IPS-20b (cell line): ENCODE data around the gene HERC5.
"Not testable (repeated sequence)": the region's sequence is repeated elsewhere in the genome, so short reads cannot be mapped to it uniquely, and the experiment has no call there.

Source experiments
- H3K27ac ChIP-seq: one replicate; pipeline ENCODE4 v1.5.1; 2013; ENCODE audit warnings: low read length
- H3K27me3 ChIP-seq: 2 replicates; pipeline ENCODE4 v1.6.1; 2013; ENCODE audit warnings: mild to moderate bottlenecking, low read length, inconsistent platforms; ENCODE audit not compliant: insufficient read depth
- H3K36me3 ChIP-seq: 2 replicates; pipeline ENCODE4 v1.6.1; 2013; ENCODE audit warnings: low read depth, mild to moderate bottlenecking, inconsistent platforms, low read length, moderate library complexity; ENCODE audit not compliant: insufficient read depth
- H3K4me1 ChIP-seq: 2 replicates; pipeline ENCODE4 v1.6.1; 2013; ENCODE audit warnings: mild to moderate bottlenecking, control low read depth, inconsistent platforms, low read length, moderate library complexity; ENCODE audit not compliant: insufficient read depth
- H3K4me3 ChIP-seq: 2 replicates; pipeline ENCODE4 v1.5.1; 2013; ENCODE audit warnings: mild to moderate bottlenecking, low read length, inconsistent platforms
- H3K9ac ChIP-seq: 2 replicates; pipeline ENCODE4 v1.6.1; 2013; ENCODE audit warnings: low read depth, mild to moderate bottlenecking, inconsistent platforms, low read length, moderate library complexity
- H3K9me3 ChIP-seq: 2 replicates; pipeline ENCODE4 v1.6.1; 2013; ENCODE audit warnings: mild to moderate bottlenecking, low read depth, low read length, inconsistent platforms; ENCODE audit not compliant: insufficient read depth

Gene HERC5

GRCh38 chr4:88435987-88436693, 20.8 kb upstream of the HERC5 start:
- H3K27ac ChIP-seq, result no peak overlapping the region
- H3K4me3 ChIP-seq, result no peak overlapping the region
- H3K9ac ChIP-seq, result no peak overlapping the region
- H3K36me3 ChIP-seq, result no peaks in the 10 kb centered on the region
- H3K4me1 ChIP-seq, result peaks cover 6% of the 10 kb centered on the region; the same call in 1 of the 2 replicates
- no peaks in the 10 kb centered on the region for H3K27me3 ChIP-seq
- H3K9me3 ChIP-seq, result peaks cover 6% of the 10 kb centered on the region; the same call in 1 of the 2 replicates

DNA sequence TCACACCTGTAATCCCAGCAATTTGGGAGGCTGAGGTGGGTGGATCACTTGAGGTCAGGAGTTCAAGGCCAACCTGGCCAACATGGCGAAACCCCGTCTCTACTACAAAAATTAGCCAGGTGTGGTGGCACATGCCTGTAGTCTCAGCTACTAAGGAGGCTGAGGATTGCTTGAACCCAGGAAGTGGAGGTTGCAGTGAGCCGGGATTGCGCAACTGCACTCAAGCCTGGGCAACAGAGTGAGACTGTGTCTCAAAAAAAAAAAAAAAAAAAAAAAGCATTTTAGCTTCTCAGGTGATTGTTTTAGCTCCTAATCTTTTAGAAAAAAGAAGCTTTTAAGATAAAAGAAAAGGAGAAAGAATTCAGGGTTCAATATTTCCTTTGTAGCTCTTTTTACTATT, 19.0 kb upstream of the HERC5 start:
- H3K9ac ChIP-seq, H3K4me3 ChIP-seq, H3K36me3 ChIP-seq, H3K4me1 ChIP-seq, H3K27me3 ChIP-seq, H3K27ac ChIP-seq: not testable (repeated sequence)
- peaks cover 11% of the 10 kb centered on the region; the same call in 1 of the 2 replicates for H3K9me3 ChIP-seq

DNA sequence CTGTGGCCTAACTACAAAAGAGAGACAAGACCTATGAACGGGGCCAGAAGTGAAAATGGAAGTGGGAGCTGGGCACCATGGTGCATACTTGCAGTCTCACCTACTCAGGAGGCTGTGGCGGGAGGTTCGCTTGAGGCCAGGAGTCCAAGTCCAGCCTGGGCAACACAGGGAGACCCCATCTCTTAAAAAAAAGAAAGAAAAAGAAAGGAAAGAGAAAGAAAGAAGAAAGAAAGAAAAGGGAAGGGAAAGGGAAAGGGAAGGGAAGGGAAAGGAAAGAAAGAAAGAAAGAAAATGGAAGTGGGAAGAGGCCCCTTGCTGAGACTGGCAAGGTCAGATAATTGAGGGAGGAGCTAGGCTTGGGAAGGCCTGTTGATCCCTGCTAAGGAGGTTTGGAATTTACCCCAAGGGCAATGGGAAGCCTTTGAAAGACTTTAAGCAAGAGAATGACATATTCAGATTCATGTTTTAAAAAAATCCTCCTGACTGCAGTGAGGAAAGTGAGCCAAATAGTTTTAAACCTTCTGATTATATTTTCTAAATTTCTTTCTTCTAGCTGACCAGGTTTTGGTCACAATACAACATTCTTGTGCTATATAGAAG, 17.7 kb upstream of the HERC5 start:
- Histone ChIP-seq H3K36me3 (0 out of 2 replicates have a peak, but pooled peaks cover 7% of the 10 kb centered on the region), H3K9ac (no peak overlapping the region), H3K9me3 (peaks cover 5% of the 10 kb centered on the region; the same call in 1 of the 2 replicates), H3K4me3 (no peak overlapping the region), H3K27ac (no peak overlapping the region), H3K4me1 (peaks cover 13% of the 10 kb centered on the region), H3K27me3 (no peaks in the 10 kb centered on the region)

DNA sequence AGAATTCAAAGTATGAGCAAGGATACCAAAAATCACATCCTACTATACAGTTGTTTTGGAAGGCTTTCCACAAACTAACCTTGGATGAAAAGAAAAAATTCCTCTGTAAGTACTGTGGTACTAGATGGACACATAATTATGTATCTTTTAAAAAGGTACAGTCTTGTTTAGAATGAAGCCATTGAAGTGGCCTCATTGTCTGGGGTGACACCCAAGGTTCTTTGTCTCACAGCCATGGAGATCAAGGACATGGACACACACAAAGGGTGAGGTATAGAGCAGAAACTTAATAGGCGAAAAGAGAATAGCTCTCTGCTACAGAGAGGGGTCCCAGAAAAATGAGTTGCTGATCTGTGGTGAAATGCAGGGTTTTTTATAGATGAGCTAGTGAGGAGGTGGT, 16.8 kb upstream of the HERC5 start:
- H3K4me3 ChIP-seq, result no peak overlapping the region
- H3K36me3 ChIP-seq, result 0 out of 2 replicates have a peak, but pooled peaks cover 7% of the 10 kb centered on the region
- peaks cover 13% of the 10 kb centered on the region for H3K4me1 ChIP-seq
- no peaks in the 10 kb centered on the region for H3K27me3 ChIP-seq
- no peak overlapping the region for H3K9ac ChIP-seq
- H3K9me3 ChIP-seq, result peaks cover 5% of the 10 kb centered on the region; the same call in 1 of the 2 replicates
- H3K27ac ChIP-seq, result no peak overlapping the region

DNA sequence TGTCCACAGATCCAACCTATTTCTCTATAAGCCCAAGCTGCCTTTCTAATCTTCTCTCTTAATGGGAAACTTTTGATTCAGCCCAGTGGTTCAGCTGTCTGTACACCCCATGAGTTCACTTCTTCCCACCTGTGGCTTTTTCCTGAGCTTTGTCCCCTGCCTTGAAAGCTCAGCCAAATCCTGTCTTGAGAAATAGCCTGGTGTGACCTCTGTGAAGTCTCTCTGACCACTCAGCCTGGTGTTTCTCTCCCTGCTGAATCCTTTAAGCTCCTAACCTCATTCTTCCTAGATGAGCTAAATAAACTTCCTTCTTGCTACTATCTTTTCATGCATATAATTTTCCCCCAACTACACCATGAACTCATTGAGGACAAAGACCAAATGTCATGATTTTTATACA, 15.2 kb upstream of the HERC5 start:
- Histone ChIP-seq H3K4me1 (peaks cover 13% of the 10 kb centered on the region), H3K9ac (no peak overlapping the region), H3K36me3 (0 out of 2 replicates have a peak, but pooled peaks cover 7% of the 10 kb centered on the region), H3K27me3 (no peaks in the 10 kb centered on the region), H3K27ac (no peak overlapping the region), H3K9me3 (peaks cover 5% of the 10 kb centered on the region; the same call in 1 of the 2 replicates), H3K4me3 (no peak overlapping the region)

DNA sequence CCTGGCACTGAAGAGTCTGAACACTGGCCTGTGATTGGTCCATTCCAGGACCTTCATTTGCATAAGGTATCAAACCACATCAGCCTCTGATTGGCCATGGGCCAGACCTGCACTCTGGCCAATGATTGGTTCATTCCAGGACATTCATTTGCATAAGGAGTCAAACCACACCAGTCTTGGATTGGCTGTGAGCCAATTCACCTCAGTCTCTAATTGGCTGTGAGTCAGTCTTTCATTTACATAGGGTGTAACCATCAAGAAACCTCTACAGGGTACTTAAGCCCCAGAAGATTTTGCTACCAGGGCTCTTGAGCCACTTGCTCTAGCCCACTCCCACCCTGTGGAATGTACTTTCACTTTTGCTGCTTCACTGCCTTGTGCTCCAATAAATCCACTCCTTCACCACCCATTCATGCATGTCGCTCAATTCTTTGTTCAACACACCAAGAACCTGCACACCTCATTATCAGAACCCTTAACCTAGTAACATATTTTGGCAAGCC, 14.2 kb upstream of the HERC5 start:
- H3K9ac ChIP-seq, result no peak overlapping the region
- H3K4me3 ChIP-seq, result no peak overlapping the region
- no peaks in the 10 kb centered on the region for H3K27me3 ChIP-seq
- no peak overlapping the region for H3K27ac ChIP-seq
- H3K36me3 ChIP-seq, result 0 out of 2 replicates have a peak, but pooled peaks cover 7% of the 10 kb centered on the region
- peaks cover 5% of the 10 kb centered on the region; the same call in 1 of the 2 replicates for H3K9me3 ChIP-seq
- peaks cover 13% of the 10 kb centered on the region for H3K4me1 ChIP-seq

DNA sequence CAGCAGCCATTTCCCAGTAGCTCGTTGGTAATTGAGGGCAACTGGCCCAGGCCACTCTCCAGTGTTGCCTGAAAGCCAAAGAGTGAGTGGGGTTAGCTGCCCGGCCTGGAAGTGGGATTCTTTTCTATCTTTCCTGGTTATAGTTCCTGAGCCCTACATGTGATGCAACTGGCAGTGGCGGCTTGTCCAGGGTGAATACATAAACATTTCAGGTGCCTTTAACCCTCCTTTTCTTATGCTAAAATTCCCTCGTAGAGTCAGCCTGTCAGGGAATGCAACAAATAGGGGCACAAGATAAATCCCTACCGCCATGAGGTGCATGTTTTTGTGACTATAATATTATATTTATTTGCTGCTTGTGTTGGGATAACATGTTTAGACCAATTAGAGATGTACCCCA, 13.4 kb upstream of the HERC5 start:
- Histone ChIP-seq H3K4me3 (no peak overlapping the region), H3K36me3 (0 out of 2 replicates have a peak, but pooled peaks cover 7% of the 10 kb centered on the region), H3K4me1 (peaks cover 13% of the 10 kb centered on the region), H3K27ac (no peak overlapping the region), H3K9me3 (peaks cover 5% of the 10 kb centered on the region; the same call in 1 of the 2 replicates), H3K27me3 (no peaks in the 10 kb centered on the region), H3K9ac (no peak overlapping the region)

- Histone ChIP-seq H3K27me3 (no peaks in the 10 kb centered on the region), H3K9ac (no peak overlapping the region), H3K4me3 (no peak overlapping the region), H3K9me3 (peaks cover 5% of the 10 kb centered on the region; the same call in 1 of the 2 replicates), H3K4me1 (peaks cover 12% of the 10 kb centered on the region), H3K27ac (no peak overlapping the region), H3K36me3 (0 out of 2 replicates have a peak, but pooled peaks cover 7% of the 10 kb centered on the region)
Measured at GRCh38 chr4:88445252-88445651, 11.7 kb upstream of the HERC5 start.

- H3K36me3 ChIP-seq, result 0 out of 2 replicates have a peak, but pooled peaks cover 7% of the 10 kb centered on the region
- H3K27me3 ChIP-seq, result no peaks in the 10 kb centered on the region
- peaks cover 5% of the 10 kb centered on the region; the same call in 1 of the 2 replicates for H3K9me3 ChIP-seq
- H3K4me1 ChIP-seq, result peaks cover 12% of the 10 kb centered on the region
- H3K4me3 ChIP-seq, result no peak overlapping the region
- H3K9ac ChIP-seq, result no peak overlapping the region
- H3K27ac ChIP-seq, result no peak overlapping the region
Measured at GRCh38 chr4:88446124-88446523, 10.8 kb upstream of the HERC5 start.

DNA sequence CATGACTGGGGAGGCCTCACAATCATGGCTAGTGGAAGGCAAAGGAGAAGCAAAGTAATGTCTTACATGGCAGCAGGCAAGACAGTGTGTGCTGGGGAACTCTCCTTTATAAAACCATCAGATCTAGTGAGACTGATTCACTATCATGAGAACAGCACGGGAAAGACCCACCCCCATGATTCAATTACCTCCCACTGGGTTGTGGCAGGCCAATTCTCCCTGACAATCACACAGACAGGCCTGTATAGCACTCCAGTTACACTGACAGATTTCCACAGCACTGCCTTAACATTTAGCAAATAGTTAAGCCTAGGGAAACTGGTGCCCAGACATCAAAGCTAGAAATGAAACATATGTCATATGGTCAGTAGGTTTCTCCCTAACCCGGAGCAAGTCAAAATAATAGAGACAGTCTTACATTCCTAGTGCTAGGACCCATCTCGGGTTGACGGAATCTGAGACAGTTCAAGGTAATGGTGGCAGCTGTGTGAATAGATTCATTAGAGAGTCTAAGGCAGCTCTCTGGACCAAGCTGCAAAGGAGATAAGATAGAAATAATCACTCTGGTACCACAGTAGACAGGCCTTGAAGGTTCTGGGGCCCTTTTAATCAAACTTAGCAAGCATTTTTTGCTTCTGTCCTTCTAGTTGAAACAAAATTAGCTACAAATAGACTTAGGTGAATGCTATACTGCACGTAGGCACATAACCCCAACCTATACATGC, 9.4 kb upstream of the HERC5 start:
- no peak overlapping the region for H3K27ac ChIP-seq
- H3K9me3 ChIP-seq, result peaks cover 3% of the 10 kb centered on the region; the same call in 1 of the 2 replicates
- H3K36me3 ChIP-seq, result 0 out of 2 replicates have a peak, but pooled peaks cover 1% of the 10 kb centered on the region
- peaks cover 12% of the 10 kb centered on the region for H3K4me1 ChIP-seq
- no peaks in the 10 kb centered on the region for H3K27me3 ChIP-seq
- no peak overlapping the region for H3K4me3 ChIP-seq
- no peak overlapping the region for H3K9ac ChIP-seq

- not testable (repeated sequence) for H3K4me3 ChIP-seq, H3K4me1 ChIP-seq, H3K27ac ChIP-seq, H3K36me3 ChIP-seq, H3K27me3 ChIP-seq, H3K9me3 ChIP-seq, H3K9ac ChIP-seq
Measured at GRCh38 chr4:88448211-88448765, 8.6 kb upstream of the HERC5 start.
